ENCODE data around the gene MIEF2. TPM values are rescaled to one million over a fixed set of nuclear protein-coding genes. Genes with fewer than 3 reads are reported as not detected.

MIEF2 gene
- total RNA-seq, 3 donors from 2014 or later: 13.4 to 20.7 (median 16.4) TPM

- intact Hi-C loops (cut with DNase I, micrococcal nuclease): no loop called here
- Histone ChIP-seq H3K4me1 (ENCODE audit: low read depth) (peaks cover 3% of the 10 kb centered on the region), H3K9me3 (no peaks in the 10 kb centered on the region), H3K36me3 (ENCODE audit: low read depth) (no peaks in the 10 kb centered on the region), H3K4me3 (no peak overlapping the region)
- TF ChIP-seq, protein P1, sequence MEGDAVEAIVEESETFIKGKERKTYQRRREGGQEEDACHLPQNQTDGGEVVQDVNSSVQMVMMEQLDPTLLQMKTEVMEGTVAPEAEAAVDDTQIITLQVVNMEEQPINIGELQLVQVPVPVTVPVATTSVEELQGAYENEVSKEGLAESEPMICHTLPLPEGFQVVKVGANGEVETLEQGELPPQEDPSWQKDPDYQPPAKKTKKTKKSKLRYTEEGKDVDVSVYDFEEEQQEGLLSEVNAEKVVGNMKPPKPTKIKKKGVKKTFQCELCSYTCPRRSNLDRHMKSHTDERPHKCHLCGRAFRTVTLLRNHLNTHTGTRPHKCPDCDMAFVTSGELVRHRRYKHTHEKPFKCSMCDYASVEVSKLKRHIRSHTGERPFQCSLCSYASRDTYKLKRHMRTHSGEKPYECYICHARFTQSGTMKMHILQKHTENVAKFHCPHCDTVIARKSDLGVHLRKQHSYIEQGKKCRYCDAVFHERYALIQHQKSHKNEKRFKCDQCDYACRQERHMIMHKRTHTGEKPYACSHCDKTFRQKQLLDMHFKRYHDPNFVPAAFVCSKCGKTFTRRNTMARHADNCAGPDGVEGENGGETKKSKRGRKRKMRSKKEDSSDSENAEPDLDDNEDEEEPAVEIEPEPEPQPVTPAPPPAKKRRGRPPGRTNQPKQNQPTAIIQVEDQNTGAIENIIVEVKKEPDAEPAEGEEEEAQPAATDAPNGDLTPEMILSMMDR (IDR thresholded peaks at IDR 0.05): no peak
- DNase-seq (no peak), ATAC-seq (no peak)
Measured at GRCh38 chr17:18246109-18246725, 14.2 kb upstream of the MIEF2 start.

- DNase-seq: peak; percentile 93 to 97 (median 94)
- TF ChIP-seq, protein P1 (IDR thresholded peaks at IDR 0.05): no peak
- H3K4me1 ChIP-seq (ENCODE audit: low read depth): peaks cover 3% of the 10 kb centered on the region
- H3K9me3 ChIP-seq: no peaks in the 10 kb centered on the region
- H3K4me3 ChIP-seq: no peak overlapping the region
- intact Hi-C loops (cut with DNase I, micrococcal nuclease): no loop called here
- ATAC-seq: peak; percentile 92
- no peaks in the 10 kb centered on the region for H3K36me3 ChIP-seq (ENCODE audit: low read depth)
Measured at GRCh38 chr17:18246880-18247612, 13.4 kb upstream of the MIEF2 start.

GRCh38 chr17:18247613-18248001, 12.9 kb upstream of the MIEF2 start:
- Histone ChIP-seq H3K4me1 (ENCODE audit: low read depth) (peaks cover 3% of the 10 kb centered on the region), H3K9me3 (no peaks in the 10 kb centered on the region), H3K4me3 (no peak overlapping the region), H3K36me3 (ENCODE audit: low read depth) (no peaks in the 10 kb centered on the region)
- ATAC-seq: no peak
- peak in 1 of 3 donors; percentile 37 for DNase-seq
- TF ChIP-seq, protein P1 (IDR thresholded peaks at IDR 0.05): no peak
- intact Hi-C loops (cut with DNase I, micrococcal nuclease): no loop called here

GRCh38 chr17:18248300-18248731, 12.1 kb upstream of the MIEF2 start:
- intact Hi-C loops (cut with DNase I, micrococcal nuclease): no loop called here
- DNase-seq: peak in 2 of 3 donors; percentile 65 to 72
- no peak overlapping the region for H3K4me3 ChIP-seq
- H3K36me3 ChIP-seq (ENCODE audit: low read depth): no peaks in the 10 kb centered on the region
- H3K9me3 ChIP-seq: no peaks in the 10 kb centered on the region
- peak; percentile 65 for ATAC-seq
- peaks cover 3% of the 10 kb centered on the region for H3K4me1 ChIP-seq (ENCODE audit: low read depth)
- TF ChIP-seq, protein P1 (IDR thresholded peaks at IDR 0.05): peak; percentile 43

DNA sequence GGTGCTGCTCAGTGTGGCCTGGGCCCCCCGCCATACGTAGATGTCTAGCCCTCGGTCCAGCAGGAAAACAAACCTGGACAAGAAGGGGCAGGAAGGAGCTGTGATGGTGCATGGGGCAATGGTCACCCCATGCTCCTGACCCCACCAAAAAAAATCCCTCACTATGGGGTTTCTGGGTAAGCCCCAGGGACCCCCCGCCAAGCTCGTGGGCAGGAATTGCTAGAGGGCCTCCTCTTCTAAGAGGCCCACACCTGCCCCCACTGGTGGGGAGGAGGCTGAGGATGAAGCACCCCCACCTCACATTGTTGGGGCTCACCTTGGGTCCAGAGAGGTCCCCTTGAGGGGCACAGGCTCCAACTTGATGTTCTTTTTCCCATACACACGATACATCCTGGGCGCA, 11.7 kb upstream of the MIEF2 start:
- DNase-seq (no peak), ATAC-seq (no peak)
- Histone ChIP-seq H3K9me3 (no peaks in the 10 kb centered on the region), H3K4me1 (ENCODE audit: low read depth) (peaks cover 3% of the 10 kb centered on the region), H3K36me3 (ENCODE audit: low read depth) (no peaks in the 10 kb centered on the region), H3K4me3 (no peak overlapping the region)
- intact Hi-C loops (cut with DNase I, micrococcal nuclease): no loop called here
- TF ChIP-seq, protein P1 (IDR thresholded peaks at IDR 0.05): no peak
